ENCODE results near the gene TBX10. TPM values are rescaled to one million over a fixed set of nuclear protein-coding genes. Genes with fewer than 3 reads are reported as not detected.
"Not testable (repeated sequence)": the region's sequence is repeated elsewhere in the genome, so short reads cannot be mapped to it uniquely, and the experiment has no call there.

Gene TBX10
- total RNA-seq: not detected

DNA sequence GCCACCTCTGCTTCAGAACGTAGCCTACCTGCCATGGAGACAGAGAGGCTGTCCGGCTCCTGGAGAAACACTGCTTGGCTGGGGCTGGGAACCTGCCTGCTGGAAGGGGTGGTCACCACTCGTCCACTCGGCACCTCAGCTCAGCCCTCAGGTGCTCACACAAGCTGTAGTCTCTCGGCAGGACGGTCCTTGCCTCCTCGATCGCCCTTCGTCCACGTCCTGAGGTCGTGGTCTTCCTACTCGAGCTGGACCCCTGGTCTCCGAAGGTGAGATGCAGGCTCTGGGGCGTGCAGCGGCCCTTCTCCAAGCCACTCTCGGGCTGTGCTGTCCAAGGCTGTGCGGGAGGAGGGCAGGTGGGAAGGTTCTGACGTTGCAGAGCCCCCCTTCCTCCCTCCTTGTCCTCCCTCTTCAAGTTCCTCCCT lies at the start of gene TBX10:
Gene TBX10 (minus strand): TSS at position 326 of the 422 bp plus-strand sequence. CDS start 291 bp downstream, at position 35.
- TF ChIP-seq, protein P1, sequence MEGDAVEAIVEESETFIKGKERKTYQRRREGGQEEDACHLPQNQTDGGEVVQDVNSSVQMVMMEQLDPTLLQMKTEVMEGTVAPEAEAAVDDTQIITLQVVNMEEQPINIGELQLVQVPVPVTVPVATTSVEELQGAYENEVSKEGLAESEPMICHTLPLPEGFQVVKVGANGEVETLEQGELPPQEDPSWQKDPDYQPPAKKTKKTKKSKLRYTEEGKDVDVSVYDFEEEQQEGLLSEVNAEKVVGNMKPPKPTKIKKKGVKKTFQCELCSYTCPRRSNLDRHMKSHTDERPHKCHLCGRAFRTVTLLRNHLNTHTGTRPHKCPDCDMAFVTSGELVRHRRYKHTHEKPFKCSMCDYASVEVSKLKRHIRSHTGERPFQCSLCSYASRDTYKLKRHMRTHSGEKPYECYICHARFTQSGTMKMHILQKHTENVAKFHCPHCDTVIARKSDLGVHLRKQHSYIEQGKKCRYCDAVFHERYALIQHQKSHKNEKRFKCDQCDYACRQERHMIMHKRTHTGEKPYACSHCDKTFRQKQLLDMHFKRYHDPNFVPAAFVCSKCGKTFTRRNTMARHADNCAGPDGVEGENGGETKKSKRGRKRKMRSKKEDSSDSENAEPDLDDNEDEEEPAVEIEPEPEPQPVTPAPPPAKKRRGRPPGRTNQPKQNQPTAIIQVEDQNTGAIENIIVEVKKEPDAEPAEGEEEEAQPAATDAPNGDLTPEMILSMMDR (IDR thresholded peaks at IDR 0.05): no peak
- ATAC-seq (ENCODE audit: low FRiP score) (no peak), DNase-seq (ENCODE audit: low spot score) (no peak)

- DNase-seq (ENCODE audit: low spot score) (no peak), ATAC-seq (ENCODE audit: low FRiP score) (no peak)
- TF ChIP-seq, protein P1 (IDR thresholded peaks at IDR 0.05): no peak
Measured at GRCh38 chr11:67689178-67689577, 49.6 kb upstream of the TBX10 start.

DNA sequence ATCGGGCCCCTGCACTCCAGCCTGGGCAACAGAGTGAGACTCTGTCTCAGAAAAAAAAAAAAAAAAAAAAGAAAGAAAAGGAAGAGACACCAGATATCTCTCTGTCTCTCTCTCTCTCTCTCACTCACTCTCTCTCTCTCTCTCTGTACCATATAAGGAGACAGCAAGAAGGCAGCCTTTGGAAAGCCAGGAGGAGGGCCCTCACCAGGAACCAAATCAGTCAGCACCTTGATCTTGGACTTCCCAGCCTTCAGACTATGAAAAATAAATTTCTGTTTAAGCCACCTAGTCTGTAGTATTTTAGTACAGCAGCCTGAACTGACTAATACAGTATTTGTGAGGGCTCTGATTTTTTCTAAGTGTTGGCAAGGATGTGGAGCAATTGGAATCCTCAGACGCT lies 48.4 kb upstream of the TBX10 start:
- no peak for ATAC-seq (ENCODE audit: low FRiP score)
- TF ChIP-seq, protein P1 (IDR thresholded peaks at IDR 0.05): no peak
- DNase-seq (ENCODE audit: low spot score): no peak

- not testable (repeated sequence) for ATAC-seq (ENCODE audit: low FRiP score)
Measured at GRCh38 chr11:67685641-67686332, 46.2 kb upstream of the TBX10 start.

DNA sequence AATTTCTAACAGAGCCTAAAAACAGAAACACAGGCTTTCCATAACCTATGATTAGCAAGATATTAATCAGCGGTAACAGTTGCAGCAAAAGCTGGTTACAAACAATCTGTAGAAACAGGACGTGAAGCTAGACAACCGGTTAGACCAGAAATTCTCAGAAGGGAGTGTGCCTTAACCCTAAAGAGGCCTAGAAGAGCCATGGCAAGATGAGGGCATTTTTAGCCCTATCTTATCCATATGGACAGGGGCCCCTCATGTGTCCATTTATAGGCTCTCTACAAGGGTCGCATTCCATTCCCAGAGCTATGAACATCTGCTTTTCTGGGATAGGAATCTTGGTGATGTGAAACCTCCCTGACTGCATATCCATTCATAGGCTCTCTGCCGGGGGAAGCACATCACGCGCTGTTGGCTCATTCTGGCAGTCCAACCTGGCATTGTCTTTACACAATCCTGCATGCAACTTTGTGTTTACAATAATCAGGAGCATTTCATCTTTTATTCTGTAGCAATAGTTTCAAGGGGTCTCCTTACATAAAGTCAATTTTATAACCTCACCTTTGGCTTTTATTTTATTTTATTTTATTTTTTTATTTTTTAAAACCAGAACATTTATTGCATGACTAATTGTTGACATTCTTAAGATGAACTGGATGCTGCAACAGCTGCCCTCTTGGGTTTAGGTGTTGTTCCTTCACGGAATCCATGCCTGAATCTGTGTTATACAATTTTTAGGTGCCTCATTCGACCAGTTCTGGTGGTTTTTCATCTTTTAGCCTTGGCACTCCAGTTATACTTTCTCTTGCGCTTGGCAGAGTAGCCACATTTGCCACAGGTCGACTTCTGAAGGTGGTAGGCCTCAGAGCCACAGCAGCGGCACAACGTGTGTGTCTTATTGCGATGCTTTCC lies 42.8 kb upstream of the TBX10 start:
- DNase-seq (ENCODE audit: low spot score); ATAC-seq (ENCODE audit: low FRiP score): not testable (repeated sequence)

More at GRCh38 chr11:67685641-67686332, 46.2 kb upstream of the TBX10 start:
- not testable (repeated sequence) for DNase-seq (ENCODE audit: low spot score)

DNA sequence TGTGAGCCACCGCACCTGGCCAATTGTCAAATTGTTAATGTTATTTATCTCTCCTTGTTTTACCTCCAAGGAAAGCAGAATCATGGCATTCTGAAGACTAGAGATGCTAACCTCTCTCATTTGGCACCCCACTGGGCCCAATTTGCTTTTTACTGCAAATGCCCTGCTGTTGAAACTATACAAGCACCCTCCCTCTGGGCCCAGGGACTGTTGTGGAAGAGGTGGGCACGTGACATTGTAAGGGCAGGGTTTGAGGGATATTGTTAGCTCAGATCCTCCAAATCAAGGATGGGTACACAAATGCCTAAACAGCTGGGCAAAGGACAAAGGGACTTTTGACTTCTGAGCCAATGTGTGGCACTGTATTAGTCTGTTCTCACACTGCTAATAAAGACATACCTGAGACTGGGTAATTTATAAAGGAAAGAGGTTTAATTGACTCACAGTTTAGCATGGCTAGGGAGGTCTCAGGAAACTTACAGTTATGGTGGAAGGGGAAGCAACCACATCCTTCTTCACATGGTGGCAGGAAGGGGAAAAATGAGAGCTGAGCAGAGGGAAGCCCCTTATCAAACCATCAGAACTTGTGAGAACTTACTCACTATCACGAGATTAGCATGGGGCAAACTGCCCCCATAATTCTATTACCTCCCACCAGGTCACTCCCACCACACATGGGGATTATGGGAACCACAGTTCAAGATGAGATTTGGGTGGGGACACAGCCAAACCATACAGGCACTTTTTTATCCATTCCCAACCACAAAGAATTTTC lies 41.3 kb upstream of the TBX10 start:
- TF ChIP-seq, protein P1 (IDR thresholded peaks at IDR 0.05): no peak
- DNase-seq (ENCODE audit: low spot score) (no peak), ATAC-seq (ENCODE audit: low FRiP score) (no peak)

DNA sequence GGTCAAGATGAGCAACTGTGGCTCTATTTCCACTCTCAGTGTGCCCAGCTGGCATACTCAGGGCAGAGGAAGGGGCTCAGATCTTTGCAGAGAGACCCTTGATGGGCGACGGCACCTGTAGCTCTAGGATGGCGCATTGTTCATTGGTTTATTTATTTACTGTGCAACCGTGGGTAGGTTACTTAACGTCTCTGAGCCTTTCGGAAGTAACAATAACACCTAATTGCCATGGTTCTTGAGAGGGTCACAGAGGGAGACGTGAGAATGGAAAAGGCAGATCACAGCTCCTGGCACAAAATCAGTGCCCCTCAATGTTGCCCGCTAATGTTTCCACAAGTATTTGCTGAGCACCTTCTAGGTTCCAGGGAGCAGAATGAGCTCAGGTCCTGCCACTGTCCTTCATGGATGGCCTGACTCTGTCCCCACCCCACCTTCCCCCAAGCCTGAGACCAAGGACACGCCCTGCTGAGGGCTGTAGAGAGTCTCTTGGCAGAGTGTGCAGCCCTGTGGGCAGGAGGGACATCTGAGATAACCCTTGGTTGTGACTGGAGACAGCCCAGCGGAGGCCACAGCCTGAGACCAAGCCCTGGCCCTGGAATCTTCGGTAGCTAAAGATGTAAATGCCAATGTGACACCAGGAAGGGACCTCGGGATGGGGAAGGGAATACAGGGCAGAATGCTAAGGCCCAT lies 35.6 kb upstream of the TBX10 start:
- ATAC-seq (ENCODE audit: low FRiP score) (no peak), DNase-seq (ENCODE audit: low spot score) (no peak)
- TF ChIP-seq, protein P1 (IDR thresholded peaks at IDR 0.05): no peak

Measured in omental fat pad (tissue), 4 donors.